Choroid plexus epithelial cell (primary cell): ENCODE results near the gene IHH.

ENCODE experiments used
- DNase-seq: peaks from one replicate; pipeline ENCODE4 v3.0.0-alpha.2; 2010; ENCODE audit warnings: low read depth
- H3K4me3 ChIP-seq: 2 replicates; pipeline ENCODE4 v1.5.1; 2011; ENCODE audit warnings: low read depth, mild to moderate bottlenecking, control low read depth, low read length, moderate library complexity
- TF ChIP-seq, protein P1 (sequence below): conservative IDR thresholded peaks from 2 replicates; pipeline ENCODE4 v1.5.1; 2011; ENCODE audit warnings: low read depth, mild to moderate bottlenecking, control low read depth, inconsistent platforms, low read length, moderate library complexity

The IHH gene

DNA sequence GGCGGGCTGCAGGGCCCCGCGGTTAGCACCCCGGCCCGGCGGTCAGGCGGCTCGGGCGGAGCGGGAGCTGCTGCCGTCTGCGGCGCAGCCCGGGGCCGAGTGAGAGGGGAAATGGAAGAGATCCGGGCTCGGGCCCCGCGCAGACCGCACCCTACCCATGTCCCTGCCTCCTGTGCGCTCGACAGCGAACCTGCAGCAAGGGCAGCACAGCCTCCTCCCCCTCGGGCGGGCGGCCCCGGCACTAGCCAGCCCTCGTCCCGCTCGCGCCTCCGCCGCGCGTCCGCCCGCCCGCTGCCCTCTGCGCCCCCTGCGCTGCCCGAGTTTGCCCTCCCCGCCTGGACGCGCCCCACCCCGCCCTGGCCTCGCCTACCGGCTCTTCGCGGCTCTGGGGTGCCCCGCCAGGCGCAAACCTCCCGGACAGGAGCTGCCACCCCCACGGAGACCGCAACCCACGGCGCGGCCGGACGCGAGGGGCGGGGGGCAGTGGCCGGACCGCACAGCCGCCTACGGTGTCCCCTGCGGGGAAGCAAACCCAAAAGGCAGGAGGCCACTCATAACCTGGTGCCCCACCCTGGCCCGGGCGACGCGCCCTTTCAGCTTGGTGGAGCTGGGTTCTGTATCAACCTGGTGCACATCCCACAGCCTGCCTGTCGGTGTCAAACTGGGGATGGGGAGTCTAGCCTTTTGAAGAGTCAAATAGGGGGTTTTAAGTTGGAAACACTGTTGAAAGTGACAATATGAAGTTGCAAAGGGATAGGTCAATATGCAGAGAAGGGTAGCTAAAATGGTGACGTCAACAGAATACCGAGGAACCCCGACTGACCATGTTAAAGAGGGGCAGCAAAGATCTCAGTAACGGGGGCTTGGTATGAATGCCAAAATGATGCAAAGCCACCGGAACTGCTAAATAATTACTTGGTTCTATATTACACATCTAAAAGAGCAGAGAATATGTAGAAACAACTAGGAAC lies at the start of gene IHH:
Gene IHH, minus strand, starts transcription at position 101 of the 971 bp plus-strand sequence. CDS start 454 bp downstream, outside the sequence.
- peak within 1 kb of the TSS; percentile 14 for H3K4me3 ChIP-seq
- TF ChIP-seq, protein P1, sequence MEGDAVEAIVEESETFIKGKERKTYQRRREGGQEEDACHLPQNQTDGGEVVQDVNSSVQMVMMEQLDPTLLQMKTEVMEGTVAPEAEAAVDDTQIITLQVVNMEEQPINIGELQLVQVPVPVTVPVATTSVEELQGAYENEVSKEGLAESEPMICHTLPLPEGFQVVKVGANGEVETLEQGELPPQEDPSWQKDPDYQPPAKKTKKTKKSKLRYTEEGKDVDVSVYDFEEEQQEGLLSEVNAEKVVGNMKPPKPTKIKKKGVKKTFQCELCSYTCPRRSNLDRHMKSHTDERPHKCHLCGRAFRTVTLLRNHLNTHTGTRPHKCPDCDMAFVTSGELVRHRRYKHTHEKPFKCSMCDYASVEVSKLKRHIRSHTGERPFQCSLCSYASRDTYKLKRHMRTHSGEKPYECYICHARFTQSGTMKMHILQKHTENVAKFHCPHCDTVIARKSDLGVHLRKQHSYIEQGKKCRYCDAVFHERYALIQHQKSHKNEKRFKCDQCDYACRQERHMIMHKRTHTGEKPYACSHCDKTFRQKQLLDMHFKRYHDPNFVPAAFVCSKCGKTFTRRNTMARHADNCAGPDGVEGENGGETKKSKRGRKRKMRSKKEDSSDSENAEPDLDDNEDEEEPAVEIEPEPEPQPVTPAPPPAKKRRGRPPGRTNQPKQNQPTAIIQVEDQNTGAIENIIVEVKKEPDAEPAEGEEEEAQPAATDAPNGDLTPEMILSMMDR, result no peak
- DNase-seq, result no peak

DNA sequence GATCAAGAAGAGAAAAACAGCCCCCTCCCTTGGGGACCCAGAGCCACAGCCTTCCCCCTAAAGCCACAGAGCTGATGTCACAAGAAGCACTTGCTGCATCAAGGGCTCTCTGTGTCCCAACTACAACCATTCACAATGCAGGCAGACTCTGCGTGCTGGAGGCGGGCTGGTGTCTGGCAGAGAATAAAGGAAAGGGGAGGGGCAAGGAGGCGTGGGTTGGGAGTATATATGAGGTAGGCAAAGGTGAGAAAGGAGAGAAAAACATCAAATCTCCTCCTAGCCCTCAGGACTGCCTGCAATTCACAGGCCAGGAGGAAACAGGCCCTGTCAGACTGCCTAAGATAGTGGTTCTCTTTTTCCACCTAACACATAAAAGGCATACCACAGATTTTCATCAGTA lies 48.8 kb upstream of the IHH start:
- no peak overlapping the region for H3K4me3 ChIP-seq
- TF ChIP-seq, protein P1, result no peak
- DNase-seq, result no peak

DNA sequence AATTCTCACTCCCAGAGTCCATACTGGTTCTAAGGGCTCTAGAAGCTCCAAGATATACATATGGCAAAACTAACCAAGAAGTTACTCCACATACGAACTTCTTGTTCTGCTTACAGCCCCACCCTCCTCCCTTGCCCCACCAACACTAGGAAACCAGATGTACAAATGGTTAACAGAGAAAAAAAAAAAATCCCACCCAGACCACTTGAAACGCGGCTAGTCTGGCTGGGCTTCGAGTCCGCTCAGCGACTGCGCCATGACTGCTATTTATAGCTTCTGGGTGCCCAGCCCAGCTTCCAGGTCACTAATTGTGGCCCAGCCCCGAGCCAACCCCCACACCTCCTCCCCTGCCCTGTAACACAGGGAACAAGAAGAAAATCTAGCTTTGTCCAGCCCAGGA lies 47.0 kb upstream of the IHH start:
- TF ChIP-seq, protein P1, result no peak
- no peak overlapping the region for H3K4me3 ChIP-seq
- DNase-seq, result no peak

DNA sequence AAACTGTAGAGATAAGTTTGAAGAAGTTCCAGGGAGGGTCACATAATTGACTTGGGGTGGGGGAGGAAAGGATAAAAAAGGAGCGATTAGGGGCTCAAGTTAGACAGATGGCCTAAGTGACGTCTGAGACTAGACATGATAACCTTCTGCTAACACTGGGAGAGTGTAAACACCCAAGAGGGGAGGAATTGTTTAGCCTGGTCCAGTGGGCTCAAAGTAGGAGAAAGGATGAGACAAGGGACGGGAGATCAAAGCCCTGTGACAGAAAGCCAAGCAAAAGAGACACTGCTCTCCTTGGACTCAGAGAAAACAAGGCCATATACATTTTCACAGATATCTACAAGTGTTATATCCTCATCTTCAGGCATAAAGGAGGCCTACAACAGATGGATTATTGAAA lies 45.5 kb upstream of the IHH start:
- no peak for DNase-seq
- H3K4me3 ChIP-seq, result no peak overlapping the region
- TF ChIP-seq, protein P1, result no peak

DNA sequence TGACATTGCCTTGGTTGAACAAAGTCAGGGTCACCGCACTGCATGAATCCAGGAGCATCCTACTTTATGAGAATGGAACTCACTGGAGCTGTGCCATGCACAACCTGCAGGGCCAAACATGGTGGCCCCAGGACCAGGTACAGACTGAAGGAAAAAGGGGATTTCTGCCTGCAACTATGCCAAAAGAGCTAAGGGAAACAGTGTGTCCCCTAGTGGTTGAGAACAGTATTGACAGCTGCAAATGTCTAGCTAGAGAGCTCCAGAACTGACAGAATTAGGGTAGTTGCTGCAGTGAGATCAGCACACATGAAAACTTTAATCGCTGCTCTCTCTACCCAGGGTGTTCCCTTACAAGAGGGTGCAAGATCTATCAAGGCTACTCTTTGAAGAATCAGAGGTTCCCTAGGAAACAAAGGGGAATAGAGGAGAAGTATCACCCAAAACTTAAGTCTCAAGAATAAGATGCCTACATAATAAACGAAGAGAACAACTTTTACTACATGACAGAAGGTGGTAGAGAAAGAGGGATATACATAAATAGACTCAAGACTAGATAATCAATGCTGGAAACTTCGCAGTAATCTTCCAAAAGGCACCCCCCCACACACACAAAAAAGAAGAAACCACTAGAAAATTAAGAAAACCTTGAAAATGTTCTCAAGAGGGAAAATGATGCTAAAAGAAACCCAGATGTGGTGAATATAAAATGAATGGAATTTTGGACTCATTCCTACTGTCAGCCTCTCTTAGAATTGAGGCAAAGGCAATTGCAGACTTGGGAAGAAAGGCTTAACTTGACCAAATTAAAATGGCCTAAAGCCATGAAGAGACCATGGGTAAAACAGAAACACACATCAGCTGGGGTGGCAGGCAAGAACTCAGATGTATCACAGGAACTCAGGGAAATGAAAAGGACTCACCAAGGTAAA lies 43.6 kb upstream of the IHH start:
- TF ChIP-seq, protein P1, result peak; percentile 91
- H3K4me3 ChIP-seq, result no peak overlapping the region
- peak; percentile 59 for DNase-seq

DNA sequence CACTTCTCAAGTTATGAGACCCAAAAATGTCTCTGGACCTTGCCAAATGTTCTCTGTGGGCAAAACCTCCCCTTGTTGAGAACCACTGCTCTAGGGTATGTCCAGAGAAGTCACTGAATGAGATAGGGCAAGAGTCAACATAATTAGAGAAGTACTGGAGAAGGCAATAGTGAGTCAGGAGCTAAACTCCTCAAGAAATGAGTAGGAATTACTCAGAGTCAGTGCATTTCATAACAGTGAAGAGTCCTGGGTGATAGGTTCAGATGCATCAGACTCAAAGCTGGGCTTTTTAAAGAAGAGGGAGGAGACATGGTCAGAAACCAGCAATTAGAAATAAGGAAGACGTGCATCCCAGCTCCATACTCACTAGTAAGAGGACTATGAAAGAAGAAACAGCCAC lies 38.6 kb upstream of the IHH start:
- no peak overlapping the region for H3K4me3 ChIP-seq
- TF ChIP-seq, protein P1, result no peak
- DNase-seq, result peak; percentile 54
